GM23338 (cell line): ENCODE results near the gene ITPR2. TPM values are rescaled to one million over a fixed set of nuclear protein-coding genes. Genes with fewer than 3 reads are reported as not detected.
A peak's percentile ranks its signal among the peaks of the same experiment; 100 is the strongest.

Source experiments
- ATAC-seq: fragments of 200-7000 bp; cut with Tn5 transposase; 3 replicates; pipeline ENCODE4 v1.9.1; 2020
- DNase-seq: peaks from one replicate; pipeline ENCODE4 v3.0.0-alpha.2; 2015; ENCODE audit warnings: low spot score
- H2AFZ ChIP-seq: fragments of 200-600 bp; sonication (generic); 2 replicates; pipeline ENCODE4 v1.8.0; 2016; ENCODE audit warnings: antibody characterized with exemption, mild to moderate bottlenecking, moderate library complexity
- H3F3A ChIP-seq: fragments of 200-600 bp; sonication (generic); replicated peaks from 2 replicates; pipeline ENCODE4 v1.8.0; 2017; ENCODE audit warnings: antibody characterized with exemption, mixed run types, low read depth
- H3K27ac ChIP-seq: fragments of 200-600 bp; sonication (generic); 2 replicates; pipeline ENCODE4 v1.6.1; 2016; ENCODE audit warnings: low read depth
- H3K27me3 ChIP-seq: fragments of 200-600 bp; sonication (generic); 2 replicates; pipeline ENCODE4 v1.8.0; 2016; ENCODE audit warnings: mild to moderate bottlenecking, mixed run types, moderate library complexity; ENCODE audit not compliant: insufficient read depth
- H3K36me3 ChIP-seq: fragments of 200-600 bp; sonication (generic); 2 replicates; pipeline ENCODE4 v1.8.0; 2016; ENCODE audit warnings: mild to moderate bottlenecking; ENCODE audit not compliant: insufficient read depth
- H3K4me1 ChIP-seq: fragments of 200-600 bp; sonication (generic); 2 replicates; pipeline ENCODE4 v1.8.0; 2016; ENCODE audit warnings: mild to moderate bottlenecking, moderate library complexity; ENCODE audit not compliant: insufficient read depth
- H3K4me2 ChIP-seq: fragments of 200-600 bp; sonication (generic); 2 replicates; pipeline ENCODE4 v1.7.1; 2017; ENCODE audit warnings: mixed run types
- H3K4me3 ChIP-seq: fragments of 200-600 bp; sonication (generic); 2 replicates; pipeline ENCODE4 v1.6.1; 2016; ENCODE audit warnings: mixed run types
- H3K79me2 ChIP-seq: fragments of 200-600 bp; sonication (generic); replicated peaks from 2 replicates; pipeline ENCODE4 v1.8.0; 2017; ENCODE audit warnings: mild to moderate bottlenecking; ENCODE audit not compliant: insufficient read depth
- H3K9me2 ChIP-seq: fragments of 200-600 bp; sonication (generic); 2 replicates; pipeline ENCODE4 v1.8.0; 2017; ENCODE audit not compliant: insufficient read depth
- H4K20me1 ChIP-seq: fragments of 200-600 bp; sonication (generic); replicated peaks from 2 replicates; pipeline ENCODE4 v1.8.0; 2017; ENCODE audit warnings: mild to moderate bottlenecking; ENCODE audit not compliant: insufficient read depth
- H3K27ac Mint-ChIP-seq: 2 replicates; pipeline ENCODE4 v1.8.0; 2020; ENCODE audit warnings: inconsistent platforms, mild to moderate bottlenecking, moderate library complexity, mixed read lengths
- H3K27me3 Mint-ChIP-seq: 3 replicates; pipeline ENCODE4 v1.8.0; 2022; ENCODE audit warnings: low read depth, mild to moderate bottlenecking, moderate library complexity, mixed read lengths, inconsistent platforms; ENCODE audit not compliant: insufficient read depth, poor library complexity
- H3K36me3 Mint-ChIP-seq: 3 replicates; pipeline ENCODE4 v1.8.0; 2021; ENCODE audit warnings: low read depth, mild to moderate bottlenecking, inconsistent platforms, moderate library complexity, mixed read lengths
- H3K4me1 Mint-ChIP-seq: 3 replicates; pipeline ENCODE4 v1.8.0; 2020; ENCODE audit warnings: mild to moderate bottlenecking, inconsistent platforms, mixed read lengths
- H3K4me3 Mint-ChIP-seq: 3 replicates; pipeline ENCODE4 v1.8.0; 2021; ENCODE audit warnings: moderate library complexity, mild to moderate bottlenecking, inconsistent platforms, mixed read lengths
- H3K9me3 Mint-ChIP-seq: 3 replicates; pipeline ENCODE4 v1.8.0; 2020; ENCODE audit warnings: moderate library complexity, mild to moderate bottlenecking, inconsistent platforms, mixed read lengths
- CREB1 ChIP-seq: fragments of 250-450 bp; sonication (Bioruptor Pico); IDR thresholded peaks from 2 replicates; pipeline ENCODE4 v1.5.0; 2020; ENCODE audit warnings: low read depth, mild to moderate bottlenecking, moderate library complexity
- CTCF ChIP-seq, 2 experiments: fragments of 200-600 bp in 1 of 2; sonication (generic) in 1 of 2; conservative IDR thresholded peaks; 2 replicates each; pipeline versions ENCODE4 v1.5.1 to v1.6.1; 2016 to 2017; ENCODE audit warnings: antibody characterized with exemption in 2 of 2, low read depth in 2 of 2, mild to moderate bottlenecking in 2 of 2, moderate library complexity in 1 of 2
- ETS1 ChIP-seq: IDR thresholded peaks from 2 replicates; pipeline ENCODE4 v1.6.1; 2016; ENCODE audit warnings: antibody characterized with exemption
- EZH2 ChIP-seq: fragments of 200-600 bp; sonication (generic); IDR thresholded peaks from one replicate; pipeline ENCODE4 v1.8.0; 2017; ENCODE audit warnings: antibody characterized with exemption, mild to moderate bottlenecking, low read depth; ENCODE audit not compliant: unreplicated experiment
- EZH2phosphoT487 ChIP-seq: fragments of 200-600 bp; sonication (generic); IDR thresholded peaks from one replicate; pipeline ENCODE4 v1.8.1; 2018; ENCODE audit warnings: antibody characterized with exemption; ENCODE audit not compliant: unreplicated experiment
- JUNB ChIP-seq: IDR thresholded peaks from one replicate; pipeline ENCODE4 v1.6.1; 2016; ENCODE audit warnings: antibody characterized with exemption; ENCODE audit not compliant: unreplicated experiment
- NANOG ChIP-seq: IDR thresholded peaks from 2 replicates; pipeline ENCODE4 v1.6.1; 2016; ENCODE audit warnings: antibody characterized with exemption, borderline replicate concordance
- POLR2AphosphoS5 ChIP-seq: IDR thresholded peaks from 2 replicates; pipeline ENCODE4 v1.6.1; 2016; ENCODE audit warnings: antibody characterized with exemption, low read depth
- REST ChIP-seq: IDR thresholded peaks from one replicate; pipeline ENCODE4 v1.6.1; 2018; ENCODE audit warnings: antibody characterized with exemption; ENCODE audit not compliant: unreplicated experiment
- STAT1 ChIP-seq: IDR thresholded peaks from one replicate; pipeline ENCODE4 v1.6.1; 2016; ENCODE audit warnings: antibody characterized with exemption; ENCODE audit not compliant: unreplicated experiment
- ZNF114 ChIP-seq: fragments of 250-450 bp; sonication (Bioruptor Pico); IDR thresholded peaks from 2 replicates; pipeline ENCODE4 v1.5.0; 2020; ENCODE audit warnings: mild to moderate bottlenecking, moderate library complexity
- ZNF331 ChIP-seq: fragments of 250-450 bp; sonication (Bioruptor Pico); IDR thresholded peaks from 2 replicates; pipeline ENCODE4 v1.5.0; 2020; ENCODE audit warnings: low read depth, mild to moderate bottlenecking, moderate library complexity
- ZNF462 ChIP-seq: fragments of 250-450 bp; sonication (Bioruptor Pico); IDR thresholded peaks from 2 replicates; pipeline ENCODE4 v1.5.0; 2020; ENCODE audit warnings: mild to moderate bottlenecking, moderate library complexity
- polyA plus RNA-seq: library from polyadenylated mRNA; unstranded; fragments of >200 nt; fragmentation: Nextera tagmentation; extraction: Ambion mirVana; gene quantifications from 2 replicates; pipeline ENCODE4 v1.2.1, GENCODE V29; 2016
- total RNA-seq: library from RNA; depleted of rRNA; stranded (reverse); fragments of >200 nt; shearing (Covaris generic); gene quantifications from 2 replicates; pipeline ENCODE4 v1.2.3, GENCODE V29; 2014

Gene ITPR2
- total and polyA plus RNA-seq, 2 experiments from 2014 or later, result 44.5 to 65.2 TPM

GRCh38 chr12:26818201-26818600 is 14.8 kb downstream of the ITPR2 start:
- Histone ChIP-seq H3K79me2 (peaks cover 83% of the 10 kb centered on the region), H3K36me3 (no peaks in the 10 kb centered on the region), H3F3A (no peaks in the 10 kb centered on the region), H3K27me3 (no peaks in the 10 kb centered on the region), H3K27ac (no peak overlapping the region), H2AFZ (no peak overlapping the region), H3K4me2 (no peak overlapping the region), H3K9me2 (no peaks in the 10 kb centered on the region), H3K4me1 (peaks cover 49% of the 10 kb centered on the region), H3K4me3 (no peak overlapping the region), H4K20me1 (no peaks in the 10 kb centered on the region)
- Mint-ChIP-seq H3K9me3 (no peaks in the 10 kb centered on the region), H3K4me3 (no peak overlapping the region), H3K27me3 (peaks cover 2% of the 10 kb centered on the region), H3K4me1 (peaks cover 26% of the 10 kb centered on the region), H3K36me3 (peaks cover 6% of the 10 kb centered on the region; the same call in 1 of the 3 replicates), H3K27ac (0 out of 2 replicates have a peak overlapping the region, but pooled peaks have one; percentile 5)
- no peak for DNase-seq
- no peak for ATAC-seq
- no peak for TF ChIP-seq ZNF331
- TF ChIP-seq REST, result no peak
- TF ChIP-seq ZNF462 (CRISPR knock-in tag), result no peak
- no peak for TF ChIP-seq JUNB
- no peak for TF ChIP-seq EZH2phosphoT487
- TF ChIP-seq ETS1, result no peak
- TF ChIP-seq CTCF (conservative IDR thresholded peaks at IDR 0.05; ENCODE audit: low read depth in 2 of 2), result no peak
- no peak for TF ChIP-seq POLR2AphosphoS5
- TF ChIP-seq STAT1, result no peak
- no peak for TF ChIP-seq CREB1 (CRISPR knock-in tag)
- TF ChIP-seq NANOG, result no peak
- TF ChIP-seq ZNF114 (CRISPR knock-in tag), result no peak
- no peak for TF ChIP-seq EZH2
